ENCODE measurements around the gene MAG. TPM values are rescaled to one million over a fixed set of nuclear protein-coding genes. Genes with fewer than 3 reads are reported as not detected.

The MAG gene
- total RNA-seq, 4 donors from 2014 or later: 0.91 to 15.1 TPM; not detected in 2

- Histone ChIP-seq H3K27ac (no peak overlapping the region), H3K9me3 (no peaks in the 10 kb centered on the region), H3K4me3 (no peak overlapping the region), H3K36me3 (no peaks in the 10 kb centered on the region), H3K27me3 (peaks cover 0 to 8% of the 10 kb centered on the region in 2 donors), H3K4me1 (no peaks in the 10 kb centered on the region)
- no peak for DNase-seq
- TF ChIP-seq CTCF (IDR thresholded peaks at IDR 0.05) (no peak), POLR2A (IDR thresholded peaks at IDR 0.05) (no peak)
- intact Hi-C loops (cut with DNase I; ENCODE audit: low total_unique reads): no loop called here
Measured at GRCh38 chr19:35300339-35300649, 8.3 kb downstream of the MAG start.

- Histone ChIP-seq H3K4me1 (no peaks in the 10 kb centered on the region), H3K9me3 (no peaks in the 10 kb centered on the region), H3K36me3 (no peaks in the 10 kb centered on the region), H3K27me3 (peaks cover 0 to 8% of the 10 kb centered on the region in 2 donors), H3K4me3 (no peak overlapping the region), H3K27ac (no peak overlapping the region)
- TF ChIP-seq CTCF (IDR thresholded peaks at IDR 0.05): no peak
- TF ChIP-seq POLR2A (IDR thresholded peaks at IDR 0.05): no peak
- no peak for DNase-seq
- intact Hi-C loops (cut with DNase I; ENCODE audit: low total_unique reads): no loop called here
Measured at GRCh38 chr19:35301961-35302360, 10.0 kb downstream of the MAG start.

- Histone ChIP-seq H3K27ac (no peak overlapping the region), H3K4me1 (no peaks in the 10 kb centered on the region), H3K36me3 (no peaks in the 10 kb centered on the region), H3K4me3 (no peak overlapping the region), H3K9me3 (no peaks in the 10 kb centered on the region), H3K27me3 (peaks cover 0 to 8% of the 10 kb centered on the region in 2 donors)
- intact Hi-C loops (cut with DNase I; ENCODE audit: low total_unique reads): no loop called here
- TF ChIP-seq POLR2A (IDR thresholded peaks at IDR 0.05) (no peak), CTCF (IDR thresholded peaks at IDR 0.05) (no peak)
- DNase-seq: no peak
Measured at GRCh38 chr19:35302446-35302845, 10.5 kb downstream of the MAG start.

GRCh38 chr19:35303357-35303915 lies 11.5 kb downstream of the MAG start:
- intact Hi-C loops (cut with DNase I; ENCODE audit: low total_unique reads): no loop called here
- TF ChIP-seq POLR2A (IDR thresholded peaks at IDR 0.05): no peak
- no peak for TF ChIP-seq CTCF (IDR thresholded peaks at IDR 0.05)
- peaks cover 0 to 8% of the 10 kb centered on the region in 2 donors for H3K27me3 ChIP-seq

GRCh38 chr19:35304036-35304435 lies 12.1 kb downstream of the MAG start:
- no peak overlapping the region for H3K4me3 ChIP-seq
- peaks cover 0 to 8% of the 10 kb centered on the region in 2 donors for H3K27me3 ChIP-seq

More at GRCh38 chr19:35303357-35303915, 11.5 kb downstream of the MAG start:
- H3K9me3 ChIP-seq: no peaks in the 10 kb centered on the region
- H3K4me3 ChIP-seq: no peak overlapping the region
- no peaks in the 10 kb centered on the region for H3K4me1 ChIP-seq
- H3K36me3 ChIP-seq: no peaks in the 10 kb centered on the region
- DNase-seq: no peak
- no peak overlapping the region for H3K27ac ChIP-seq

More at GRCh38 chr19:35304036-35304435, 12.1 kb downstream of the MAG start:
- Histone ChIP-seq H3K27ac (no peak overlapping the region), H3K4me1 (no peaks in the 10 kb centered on the region), H3K9me3 (no peaks in the 10 kb centered on the region), H3K36me3 (no peaks in the 10 kb centered on the region)
- TF ChIP-seq CTCF (IDR thresholded peaks at IDR 0.05): no peak
- TF ChIP-seq POLR2A (IDR thresholded peaks at IDR 0.05): no peak
- intact Hi-C loops (cut with DNase I; ENCODE audit: low total_unique reads): no loop called here
- no peak for DNase-seq

Data from uterus (tissue), 4 donors.